Nephron (organoid): ENCODE results near the gene SNX21.

Source experiments
- H3K27ac Mint-ChIP-seq, 3 experiments: 2 replicates each; pipeline ENCODE4 v1.8.0; 2020; ENCODE audit warnings: mixed read lengths in 3 of 3, mild to moderate bottlenecking in 2 of 3, moderate library complexity in 1 of 3
- H3K27me3 Mint-ChIP-seq: 2 replicates; pipeline ENCODE4 v1.8.0; 2021; ENCODE audit warnings: low read depth, mild to moderate bottlenecking, moderate library complexity, mixed read lengths
- H3K36me3 Mint-ChIP-seq: 2 replicates; pipeline ENCODE4 v1.8.0; 2020; ENCODE audit warnings: low read depth, mixed read lengths
- H3K4me1 Mint-ChIP-seq: 2 replicates; pipeline ENCODE4 v1.8.0; 2020; ENCODE audit warnings: mixed read lengths
- H3K4me3 Mint-ChIP-seq, 3 experiments: 2 replicates each; pipeline ENCODE4 v1.8.0; 2020; ENCODE audit warnings: mild to moderate bottlenecking in 3 of 3, mixed read lengths in 3 of 3, moderate library complexity in 2 of 3
- H3K9me3 Mint-ChIP-seq: 2 replicates; pipeline ENCODE4 v1.8.0; 2020; ENCODE audit warnings: mixed read lengths
- TF ChIP-seq, protein P1 (sequence below), 3 experiments: fragments of 200-600 bp; sonication (generic); IDR thresholded peaks; one replicate each; pipeline ENCODE4 v1.5.0; 2021; ENCODE audit warnings: antibody characterized with exemption in 3 of 3; ENCODE audit not compliant: unreplicated experiment in 3 of 3

Gene SNX21

DNA sequence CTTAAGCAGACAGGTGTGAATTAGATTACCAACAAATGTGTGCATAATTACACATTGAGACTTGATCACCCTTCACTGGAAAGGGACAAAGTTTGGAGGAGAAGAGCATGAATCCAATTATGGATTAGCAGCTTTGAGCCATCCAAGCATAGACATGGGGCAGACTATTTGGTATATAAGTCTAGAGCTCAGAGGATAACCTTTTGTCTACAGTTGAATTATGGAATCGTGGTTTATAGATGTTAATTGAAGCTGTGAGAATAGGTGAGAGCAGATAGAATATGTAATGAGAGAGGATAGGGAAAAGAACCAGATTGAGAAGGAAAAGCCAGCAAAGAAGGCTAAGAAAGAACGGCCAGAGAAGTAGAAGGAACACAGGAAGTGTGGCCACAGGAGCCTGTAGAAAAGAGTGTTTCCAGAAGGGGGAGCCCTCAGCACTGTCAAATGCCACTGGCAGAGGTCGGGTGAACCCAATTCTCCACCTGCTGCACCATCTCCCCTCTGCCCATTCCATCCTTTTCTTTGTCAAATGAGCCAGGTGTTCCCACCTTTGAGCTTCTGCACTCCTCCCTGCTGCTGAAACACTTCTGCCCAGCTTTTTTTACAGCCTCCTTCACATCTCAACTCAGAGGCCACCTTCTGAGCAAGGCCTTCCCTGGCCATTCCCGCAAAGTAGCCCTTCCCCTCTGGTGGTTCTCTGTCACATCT is 34.5 kb upstream of the SNX21 start:
- no peak overlapping the region for H3K27ac Mint-ChIP-seq
- H3K36me3 Mint-ChIP-seq = peaks cover 55% of the 10 kb centered on the region
- H3K4me3 Mint-ChIP-seq = no peak overlapping the region
- H3K9me3 Mint-ChIP-seq = no peaks in the 10 kb centered on the region
- TF ChIP-seq, protein P1, sequence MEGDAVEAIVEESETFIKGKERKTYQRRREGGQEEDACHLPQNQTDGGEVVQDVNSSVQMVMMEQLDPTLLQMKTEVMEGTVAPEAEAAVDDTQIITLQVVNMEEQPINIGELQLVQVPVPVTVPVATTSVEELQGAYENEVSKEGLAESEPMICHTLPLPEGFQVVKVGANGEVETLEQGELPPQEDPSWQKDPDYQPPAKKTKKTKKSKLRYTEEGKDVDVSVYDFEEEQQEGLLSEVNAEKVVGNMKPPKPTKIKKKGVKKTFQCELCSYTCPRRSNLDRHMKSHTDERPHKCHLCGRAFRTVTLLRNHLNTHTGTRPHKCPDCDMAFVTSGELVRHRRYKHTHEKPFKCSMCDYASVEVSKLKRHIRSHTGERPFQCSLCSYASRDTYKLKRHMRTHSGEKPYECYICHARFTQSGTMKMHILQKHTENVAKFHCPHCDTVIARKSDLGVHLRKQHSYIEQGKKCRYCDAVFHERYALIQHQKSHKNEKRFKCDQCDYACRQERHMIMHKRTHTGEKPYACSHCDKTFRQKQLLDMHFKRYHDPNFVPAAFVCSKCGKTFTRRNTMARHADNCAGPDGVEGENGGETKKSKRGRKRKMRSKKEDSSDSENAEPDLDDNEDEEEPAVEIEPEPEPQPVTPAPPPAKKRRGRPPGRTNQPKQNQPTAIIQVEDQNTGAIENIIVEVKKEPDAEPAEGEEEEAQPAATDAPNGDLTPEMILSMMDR (IDR thresholded peaks at IDR 0.05; ENCODE audit: unreplicated experiment in 3 of 3) = peak; percentile 54 to 68 (median 57)
- H3K4me1 Mint-ChIP-seq = peaks cover 9% of the 10 kb centered on the region
- no peaks in the 10 kb centered on the region for H3K27me3 Mint-ChIP-seq

DNA sequence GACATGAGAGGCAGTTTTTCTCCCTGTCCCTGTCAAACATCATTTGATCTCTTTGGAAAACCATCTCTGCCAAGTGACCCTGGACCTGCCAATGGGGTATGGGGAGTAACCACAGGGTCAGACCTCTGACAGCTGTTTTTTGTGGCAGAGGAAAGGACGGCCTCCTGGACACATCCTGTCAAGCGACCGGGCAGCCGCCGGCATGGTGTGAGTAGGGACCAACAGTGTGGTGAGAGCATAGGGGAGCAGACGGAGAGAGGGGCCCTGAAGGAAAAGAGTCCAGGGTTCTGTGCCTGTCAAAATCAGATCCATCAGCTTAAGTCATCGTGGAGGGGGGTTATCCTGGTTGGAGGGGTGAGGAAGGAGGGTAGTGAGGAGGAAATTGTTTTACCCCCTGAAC is 31.7 kb upstream of the SNX21 start:
- Mint-ChIP-seq H3K27me3 (no peaks in the 10 kb centered on the region), H3K4me3 (no peak overlapping the region), H3K27ac (no peak overlapping the region), H3K36me3 (peaks cover 54% of the 10 kb centered on the region), H3K4me1 (peaks cover 2% of the 10 kb centered on the region), H3K9me3 (no peaks in the 10 kb centered on the region)
- TF ChIP-seq, protein P1 (IDR thresholded peaks at IDR 0.05; ENCODE audit: unreplicated experiment in 3 of 3) = no peak

- no peaks in the 10 kb centered on the region for H3K9me3 Mint-ChIP-seq
- peak overlapping the region in 1 of 3 experiments; percentile 51 for H3K4me3 Mint-ChIP-seq
- H3K27me3 Mint-ChIP-seq = no peaks in the 10 kb centered on the region
- TF ChIP-seq, protein P1 (IDR thresholded peaks at IDR 0.05; ENCODE audit: unreplicated experiment in 3 of 3) = no peak
- no peak overlapping the region for H3K27ac Mint-ChIP-seq
- peaks cover 48% of the 10 kb centered on the region for H3K36me3 Mint-ChIP-seq
- H3K4me1 Mint-ChIP-seq = peaks cover 20% of the 10 kb centered on the region
These were observed 23.2 kb upstream of the SNX21 start for GRCh38 chr20:45810191-45810970.

GRCh38 chr20:45812157-45813005 is 21.2 kb upstream of the SNX21 start, which contains the start of gene UBE2C:
UBE2C (plus strand) TSS chr20:45812644; CDS start chr20:45812696, 52 bp downstream.
- Mint-ChIP-seq H3K4me1 (peaks cover 25% of the 10 kb centered on the region), H3K27ac (peak within 1 kb of the TSS; percentile 28 to 81 (median 68)), H3K36me3 (peaks cover 51% of the 10 kb centered on the region), H3K9me3 (no peaks in the 10 kb centered on the region), H3K27me3 (no peaks in the 10 kb centered on the region), H3K4me3 (peak within 1 kb of the TSS; percentile 90 to 94 (median 93))
- TF ChIP-seq, protein P1 (IDR thresholded peaks at IDR 0.05; ENCODE audit: unreplicated experiment in 3 of 3) = no peak

GRCh38 chr20:45813006-45813340 is 20.6 kb upstream of the SNX21 start:
- Mint-ChIP-seq H3K4me3 (peak overlapping the region; percentile 90 to 94 (median 93)), H3K27ac (peak overlapping the region in 2 of 3 experiments; percentile 26 to 81), H3K36me3 (peaks cover 49% of the 10 kb centered on the region), H3K27me3 (no peaks in the 10 kb centered on the region), H3K4me1 (peaks cover 25% of the 10 kb centered on the region), H3K9me3 (no peaks in the 10 kb centered on the region)
- TF ChIP-seq, protein P1 (IDR thresholded peaks at IDR 0.05; ENCODE audit: unreplicated experiment in 3 of 3) = no peak
